ENCODE measurements around the gene AK5. TPM values are rescaled to one million over a fixed set of nuclear protein-coding genes. Genes with fewer than 3 reads are reported as not detected.
A peak's percentile ranks its signal among the peaks of the same experiment; 100 is the strongest.

AK5 gene
- total RNA-seq, 2 donors from 2014 or later = 3.1 to 20.8 TPM

- DNase-seq (ENCODE audit: low spot score) = no peak
- Histone ChIP-seq H3K27me3 (replicated peaks; ENCODE audit: insufficient read depth) (no peaks in the 10 kb centered on the region), H3K9me3 (no peaks in the 10 kb centered on the region), H3K4me1 (replicated peaks) (no peaks in the 10 kb centered on the region), H3K4me3 (no peak overlapping the region), H3K36me3 (no peaks in the 10 kb centered on the region), H3K27ac (no peak overlapping the region)
- 90% methylated on average over 2 of the region's 2 CpGs for WGBS
- TF ChIP-seq POLR2AphosphoS5 (IDR thresholded peaks at IDR 0.05) = no peak
- TF ChIP-seq POLR2A (IDR thresholded peaks at IDR 0.05) = no peak
- TF ChIP-seq CTCF (IDR thresholded peaks at IDR 0.05) = no peak
- intact Hi-C loops (cut with DNase I) = no loop called here
These were observed 183.3 kb downstream of the AK5 start for GRCh38 chr1:77465139-77465538.

DNA sequence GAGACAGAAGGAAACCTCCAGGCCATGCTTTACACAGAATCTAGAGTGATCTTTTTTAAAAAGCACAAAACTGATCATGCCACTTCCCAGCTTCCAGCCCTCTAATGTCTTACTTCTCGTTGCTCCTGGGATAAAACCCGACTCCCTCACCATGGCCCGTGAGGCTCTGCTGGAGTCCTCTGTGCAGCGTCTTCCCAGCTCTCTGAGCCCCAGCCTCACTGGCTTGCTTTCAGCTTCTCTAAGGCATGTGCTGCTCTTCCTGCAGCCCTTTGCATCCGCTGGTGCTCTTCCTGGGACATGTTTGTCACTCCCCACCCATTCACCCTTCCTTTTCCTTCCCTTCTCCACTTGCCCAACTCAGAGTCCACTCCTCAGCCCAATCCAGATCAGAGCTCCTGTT, 184.1 kb downstream of the AK5 start:
- no peak overlapping the region for H3K27ac ChIP-seq
- H3K36me3 ChIP-seq = no peaks in the 10 kb centered on the region
- intact Hi-C loops (cut with DNase I) = no loop called here
- no peaks in the 10 kb centered on the region for H3K27me3 ChIP-seq (replicated peaks; ENCODE audit: insufficient read depth)
- DNase-seq (ENCODE audit: low spot score) = no peak
- no peaks in the 10 kb centered on the region for H3K4me1 ChIP-seq (replicated peaks)
- WGBS = 90% methylated on average over 5 of the region's 5 CpGs
- TF ChIP-seq CTCF (IDR thresholded peaks at IDR 0.05) (no peak), POLR2AphosphoS5 (IDR thresholded peaks at IDR 0.05) (no peak), POLR2A (IDR thresholded peaks at IDR 0.05) (no peak)
- no peaks in the 10 kb centered on the region for H3K9me3 ChIP-seq
- no peak overlapping the region for H3K4me3 ChIP-seq

DNA sequence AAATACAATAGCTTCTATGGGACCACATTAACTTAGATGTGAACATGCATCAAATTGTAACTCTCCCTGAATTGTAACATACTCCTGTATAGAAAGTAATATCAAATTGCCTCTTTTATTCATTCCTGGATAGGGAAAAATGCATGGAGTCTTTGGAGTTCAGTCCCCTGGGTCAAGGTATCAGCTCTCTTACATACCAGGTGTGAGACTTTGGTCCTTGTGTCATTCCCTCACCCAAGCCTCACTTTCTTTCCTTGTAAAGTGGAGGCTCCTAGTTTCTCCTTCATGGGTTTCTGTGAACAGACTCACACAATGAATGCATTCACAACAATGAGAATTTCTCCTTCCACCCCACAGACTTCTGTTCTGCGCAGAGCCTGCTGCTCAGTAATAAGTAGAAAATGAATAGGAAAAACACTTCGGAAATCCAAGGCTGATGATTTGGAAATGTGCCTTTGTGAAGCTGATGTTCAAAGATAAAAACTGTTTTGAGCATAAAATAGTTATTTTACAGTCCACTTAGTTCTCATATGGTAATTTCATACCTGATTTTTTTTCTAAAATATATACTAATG, 185.3 kb downstream of the AK5 start:
- DNase-seq (ENCODE audit: low spot score) = no peak
- Histone ChIP-seq H3K27ac (no peak overlapping the region), H3K27me3 (replicated peaks; ENCODE audit: insufficient read depth) (no peaks in the 10 kb centered on the region), H3K36me3 (no peaks in the 10 kb centered on the region), H3K4me3 (no peak overlapping the region), H3K9me3 (no peaks in the 10 kb centered on the region), H3K4me1 (replicated peaks) (no peaks in the 10 kb centered on the region)
- intact Hi-C loops (cut with DNase I) = no loop called here
- 77% methylated on average over 2 of the region's 2 CpGs for WGBS
- TF ChIP-seq POLR2A (IDR thresholded peaks at IDR 0.05) (no peak), POLR2AphosphoS5 (IDR thresholded peaks at IDR 0.05) (no peak), CTCF (IDR thresholded peaks at IDR 0.05) (no peak)

DNA sequence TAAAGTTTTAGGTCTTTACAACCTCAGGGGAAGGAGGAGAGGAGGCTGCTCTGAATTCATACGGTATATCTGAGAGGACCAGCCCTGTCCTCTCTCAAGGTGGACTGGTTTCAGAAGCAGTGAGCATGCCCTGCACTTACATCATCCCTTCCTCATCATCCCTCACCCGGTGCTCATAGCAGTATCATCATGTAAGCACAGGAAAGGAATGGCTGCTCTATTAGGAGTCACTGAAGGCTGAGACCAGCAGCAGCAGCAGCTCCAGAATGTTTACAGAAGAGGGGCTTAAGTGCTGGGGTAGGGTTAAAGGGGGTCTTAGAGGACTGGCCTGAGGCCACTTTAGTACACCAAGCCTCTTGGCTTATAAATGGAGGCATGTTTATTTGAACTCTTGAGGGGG, 185.9 kb downstream of the AK5 start:
- no peaks in the 10 kb centered on the region for H3K9me3 ChIP-seq
- H3K27me3 ChIP-seq (replicated peaks; ENCODE audit: insufficient read depth) = no peaks in the 10 kb centered on the region
- TF ChIP-seq POLR2AphosphoS5 (IDR thresholded peaks at IDR 0.05) = no peak
- TF ChIP-seq POLR2A (IDR thresholded peaks at IDR 0.05) = no peak
- no peak for TF ChIP-seq CTCF (IDR thresholded peaks at IDR 0.05)
- no peaks in the 10 kb centered on the region for H3K4me1 ChIP-seq (replicated peaks)
- no peak overlapping the region for H3K27ac ChIP-seq
- WGBS = 67% methylated on average over 2 of the region's 2 CpGs
- no peak for DNase-seq (ENCODE audit: low spot score)
- H3K4me3 ChIP-seq = no peak overlapping the region
- intact Hi-C loops (cut with DNase I) = no loop called here
- H3K36me3 ChIP-seq = no peaks in the 10 kb centered on the region

- no peaks in the 10 kb centered on the region for H3K4me1 ChIP-seq (replicated peaks)
- H3K4me3 ChIP-seq = no peak overlapping the region
- DNase-seq (ENCODE audit: low spot score) = no peak
- H3K27ac ChIP-seq = peak overlapping the region in 1 of 2 donors; percentile 13
- H3K36me3 ChIP-seq = no peaks in the 10 kb centered on the region
- no peaks in the 10 kb centered on the region for H3K9me3 ChIP-seq
- H3K27me3 ChIP-seq (replicated peaks; ENCODE audit: insufficient read depth) = no peaks in the 10 kb centered on the region
- TF ChIP-seq POLR2A (IDR thresholded peaks at IDR 0.05) = no peak
- no peak for TF ChIP-seq CTCF (IDR thresholded peaks at IDR 0.05)
- TF ChIP-seq POLR2AphosphoS5 (IDR thresholded peaks at IDR 0.05) = no peak
- 33% methylated on average over 4 of the region's 4 CpGs for WGBS
- intact Hi-C loops (cut with DNase I) = no loop called here
These were observed 186.6 kb downstream of the AK5 start for GRCh38 chr1:77468257-77468948.

Measured in prostate gland (tissue), 2 donors.